HG03159 (cell line): ENCODE data around the gene MARF1.
A peak's percentile ranks its signal among the peaks of the same experiment; 100 is the strongest.
"Not testable (repeated sequence)": the region's sequence is repeated elsewhere in the genome, so short reads cannot be mapped to it uniquely, and the experiment has no call there.

ENCODE experiments used
- ATAC-seq: cut with Tn5 transposase; IDR thresholded peaks from one replicate; pipeline ENCODE4 v1.9.1; 2021; ENCODE audit warnings: mild to moderate bottlenecking, moderate library complexity; ENCODE audit not compliant: unreplicated experiment

The MARF1 gene, protein sequence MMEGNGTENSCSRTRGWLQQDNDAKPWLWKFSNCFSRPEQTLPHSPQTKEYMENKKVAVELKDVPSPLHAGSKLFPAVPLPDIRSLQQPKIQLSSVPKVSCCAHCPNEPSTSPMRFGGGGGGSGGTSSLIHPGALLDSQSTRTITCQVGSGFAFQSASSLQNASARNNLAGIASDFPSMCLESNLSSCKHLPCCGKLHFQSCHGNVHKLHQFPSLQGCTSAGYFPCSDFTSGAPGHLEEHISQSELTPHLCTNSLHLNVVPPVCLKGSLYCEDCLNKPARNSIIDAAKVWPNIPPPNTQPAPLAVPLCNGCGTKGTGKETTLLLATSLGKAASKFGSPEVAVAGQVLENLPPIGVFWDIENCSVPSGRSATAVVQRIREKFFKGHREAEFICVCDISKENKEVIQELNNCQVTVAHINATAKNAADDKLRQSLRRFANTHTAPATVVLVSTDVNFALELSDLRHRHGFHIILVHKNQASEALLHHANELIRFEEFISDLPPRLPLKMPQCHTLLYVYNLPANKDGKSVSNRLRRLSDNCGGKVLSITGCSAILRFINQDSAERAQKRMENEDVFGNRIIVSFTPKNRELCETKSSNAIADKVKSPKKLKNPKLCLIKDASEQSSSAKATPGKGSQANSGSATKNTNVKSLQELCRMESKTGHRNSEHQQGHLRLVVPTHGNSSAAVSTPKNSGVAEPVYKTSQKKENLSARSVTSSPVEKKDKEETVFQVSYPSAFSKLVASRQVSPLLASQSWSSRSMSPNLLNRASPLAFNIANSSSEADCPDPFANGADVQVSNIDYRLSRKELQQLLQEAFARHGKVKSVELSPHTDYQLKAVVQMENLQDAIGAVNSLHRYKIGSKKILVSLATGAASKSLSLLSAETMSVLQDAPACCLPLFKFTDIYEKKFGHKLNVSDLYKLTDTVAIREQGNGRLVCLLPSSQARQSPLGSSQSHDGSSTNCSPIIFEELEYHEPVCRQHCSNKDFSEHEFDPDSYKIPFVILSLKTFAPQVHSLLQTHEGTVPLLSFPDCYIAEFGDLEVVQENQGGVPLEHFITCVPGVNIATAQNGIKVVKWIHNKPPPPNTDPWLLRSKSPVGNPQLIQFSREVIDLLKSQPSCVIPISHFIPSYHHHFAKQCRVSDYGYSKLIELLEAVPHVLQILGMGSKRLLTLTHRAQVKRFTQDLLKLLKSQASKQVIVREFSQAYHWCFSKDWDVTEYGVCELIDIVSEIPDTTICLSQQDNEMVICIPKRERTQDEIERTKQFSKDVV (N-terminal part only)

DNA sequence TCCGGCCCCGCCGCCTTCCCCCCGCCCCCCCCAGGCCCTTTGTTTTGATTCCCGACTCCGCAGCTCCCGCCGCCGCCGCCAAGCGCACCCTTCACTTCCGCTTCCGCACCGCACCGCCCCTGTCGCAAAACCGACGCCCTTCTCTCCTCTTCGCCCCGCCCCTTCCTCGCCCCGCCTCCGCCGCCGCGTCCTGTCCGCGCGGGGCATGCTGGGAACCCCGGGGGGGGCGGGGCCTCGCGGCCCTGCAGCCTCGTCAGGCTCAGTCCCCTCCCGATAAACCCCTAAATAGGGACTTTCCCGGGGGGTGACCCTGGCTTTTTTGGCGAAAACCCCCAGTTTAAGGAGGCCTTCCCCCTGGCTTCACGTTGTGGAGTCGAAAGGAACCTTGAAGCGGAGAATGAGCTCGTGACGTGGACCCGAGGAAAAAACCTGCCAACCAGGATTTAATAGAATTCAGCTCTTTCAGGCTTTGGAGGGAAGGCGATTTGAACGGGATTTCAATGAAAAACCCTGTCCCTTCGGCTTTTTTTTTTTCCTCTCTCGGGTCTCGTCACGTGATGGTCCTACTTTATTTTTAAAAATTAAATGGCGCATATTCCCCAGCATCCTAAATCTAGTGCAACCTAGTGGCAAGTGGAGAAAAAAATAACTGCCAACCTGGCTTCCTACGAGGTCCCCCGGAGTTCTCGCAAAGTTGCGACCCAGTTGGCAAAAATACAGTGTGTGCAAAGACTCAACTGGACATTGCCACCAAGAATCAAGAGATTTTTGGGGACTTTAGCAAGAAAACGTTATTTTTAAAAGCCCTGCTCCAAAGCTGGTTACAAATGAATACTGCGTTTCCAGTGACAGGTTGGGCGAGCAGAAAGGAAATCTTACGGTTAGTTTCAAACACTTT, at the start of gene MARF1:
Gene MARF1 (minus strand): TSS at position 107 of the 898 bp plus-strand sequence. CDS start 3,921 bp downstream, outside the sequence.
- ATAC-seq: peak; percentile 41

DNA sequence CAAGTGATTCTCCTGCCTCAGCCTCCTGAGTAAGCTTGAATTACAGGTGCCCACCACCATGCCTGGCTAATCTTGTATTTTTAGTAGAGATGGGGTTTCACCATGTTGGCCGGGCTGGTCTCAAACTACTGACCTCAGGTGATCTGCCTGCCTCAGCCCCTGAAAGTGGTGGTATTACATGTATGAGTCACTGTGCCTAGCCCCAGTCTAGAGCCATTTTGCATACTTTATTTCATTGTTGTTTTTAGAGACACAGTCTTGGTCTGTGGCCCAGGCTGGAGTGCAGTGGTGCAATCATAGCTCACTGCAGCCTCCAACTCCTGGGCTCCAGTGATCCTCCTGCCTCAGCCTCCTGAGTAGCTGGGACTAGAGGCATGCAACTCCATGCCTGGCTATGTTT, 49.6 kb upstream of the MARF1 start:
- not testable (repeated sequence) for ATAC-seq

DNA sequence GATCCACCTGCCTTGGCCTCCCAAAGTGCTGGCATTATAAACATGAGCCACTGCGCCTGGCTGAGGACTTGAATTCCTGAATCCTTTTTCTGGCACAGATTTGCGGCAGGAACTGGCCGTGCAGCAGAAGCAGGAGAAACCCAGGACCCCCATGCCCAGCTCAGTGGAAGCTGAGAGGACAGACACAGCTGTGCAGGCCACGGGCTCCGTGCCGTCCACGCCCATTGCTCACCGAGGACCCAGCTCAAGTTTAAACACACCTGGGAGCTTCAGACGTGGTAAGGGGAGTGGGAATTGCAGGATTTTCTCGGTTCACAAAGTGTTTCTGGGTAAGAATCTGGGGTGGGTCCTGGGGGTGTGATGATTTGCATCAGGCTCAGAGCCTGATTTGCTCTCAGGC, 48.1 kb upstream of the MARF1 start:
- ATAC-seq: no peak

DNA sequence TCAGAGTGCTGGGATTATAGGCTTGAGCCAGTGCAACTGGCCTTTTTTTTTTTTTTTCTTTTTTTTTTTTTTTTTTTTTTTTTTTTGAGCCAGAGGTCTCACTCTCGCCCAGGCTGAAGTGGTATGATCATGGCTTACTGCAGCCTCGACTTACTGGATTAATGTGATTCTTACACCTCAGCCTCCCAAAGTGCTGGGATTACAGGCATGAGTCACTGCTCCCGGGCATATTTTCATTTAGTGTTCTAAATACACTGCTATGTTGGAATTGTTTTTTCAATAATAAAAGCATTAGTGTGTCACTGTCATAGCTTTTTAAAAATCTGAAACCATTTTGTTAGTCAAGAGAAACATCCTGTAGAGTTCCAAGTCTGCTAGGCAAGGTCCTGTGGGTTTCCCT, 47.3 kb upstream of the MARF1 start:
- ATAC-seq: no peak

DNA sequence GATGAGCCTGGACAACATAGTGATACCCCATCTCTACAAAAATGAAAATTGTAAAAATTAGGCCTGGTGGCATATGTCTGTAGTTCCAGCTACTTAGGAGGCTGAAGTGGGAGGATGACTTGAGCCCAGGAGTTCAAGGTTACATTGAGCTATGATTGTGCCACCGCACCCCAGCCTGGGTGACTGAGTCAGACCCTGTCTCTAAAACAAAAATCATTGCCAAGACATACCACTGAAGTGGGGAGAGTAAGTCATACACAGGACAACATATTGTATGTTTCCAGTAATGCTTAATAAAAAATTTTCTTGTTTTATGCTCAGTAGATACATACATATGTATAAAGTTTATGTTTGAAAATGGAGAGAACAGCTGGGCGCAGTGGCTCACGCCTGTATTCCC, 46.3 kb upstream of the MARF1 start:
- no peak for ATAC-seq

DNA sequence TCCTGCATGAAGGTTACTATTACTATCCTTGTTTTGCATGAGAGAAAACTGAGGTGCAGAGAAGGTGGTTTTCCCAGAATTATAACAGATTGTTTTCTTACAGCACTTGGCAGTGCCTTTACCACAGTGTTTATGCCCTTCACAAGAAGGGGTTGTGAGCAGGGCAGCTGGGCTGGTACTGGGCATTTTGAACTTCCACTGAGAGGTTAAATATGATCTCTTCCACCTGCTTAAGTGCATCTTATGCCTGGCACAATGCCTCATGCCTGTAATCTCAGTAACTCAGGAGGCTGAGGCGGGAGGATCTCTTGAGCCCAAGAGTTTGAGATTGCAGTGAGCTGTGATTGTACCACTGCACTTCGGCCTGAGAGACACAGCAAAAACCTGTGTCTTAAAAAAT, 43.3 kb upstream of the MARF1 start:
- ATAC-seq: no peak

DNA sequence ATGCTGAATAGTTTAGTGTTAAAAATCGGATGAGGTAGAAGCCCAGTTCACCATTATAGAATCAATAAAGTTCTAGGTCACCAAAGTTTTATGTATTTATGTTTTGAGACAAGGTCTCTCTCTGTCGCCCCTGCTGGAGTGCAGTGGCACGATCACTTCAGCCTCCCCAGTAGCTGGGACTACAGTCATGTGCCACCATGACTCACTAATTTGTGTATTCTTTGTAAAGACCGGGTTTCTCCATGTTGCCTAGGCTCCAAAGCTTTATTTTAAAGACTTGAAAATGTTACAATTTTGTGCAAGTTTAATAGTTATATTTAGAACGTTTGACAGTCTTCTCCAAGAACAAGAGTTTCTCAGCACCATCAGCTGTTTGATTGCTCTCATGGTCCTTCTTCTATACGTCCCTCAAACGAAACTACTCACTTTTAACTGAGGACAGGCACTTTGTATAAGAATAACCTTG, 39.2 kb upstream of the MARF1 start:
- no peak for ATAC-seq

DNA sequence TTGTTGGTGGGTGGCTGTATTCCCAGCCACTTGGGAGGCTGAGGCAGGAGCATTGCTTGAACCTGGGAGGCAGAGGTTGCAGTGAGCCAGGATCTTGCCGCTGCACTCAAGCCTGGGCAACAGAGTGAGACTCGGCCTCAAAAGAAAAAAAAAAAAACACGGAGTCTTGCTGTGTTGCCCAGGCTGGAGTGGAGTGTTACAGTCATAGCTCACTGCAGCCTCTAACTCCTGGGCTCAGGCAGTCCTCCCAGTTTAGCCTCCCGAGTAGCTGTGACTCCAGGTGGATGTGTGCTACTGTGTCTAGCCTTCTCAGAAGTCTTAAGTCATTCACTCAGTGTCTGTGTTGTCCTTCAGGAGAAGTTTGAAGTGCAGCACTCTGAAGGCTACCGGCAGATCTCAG, 34.5 kb upstream of the MARF1 start:
- no peak for ATAC-seq

DNA sequence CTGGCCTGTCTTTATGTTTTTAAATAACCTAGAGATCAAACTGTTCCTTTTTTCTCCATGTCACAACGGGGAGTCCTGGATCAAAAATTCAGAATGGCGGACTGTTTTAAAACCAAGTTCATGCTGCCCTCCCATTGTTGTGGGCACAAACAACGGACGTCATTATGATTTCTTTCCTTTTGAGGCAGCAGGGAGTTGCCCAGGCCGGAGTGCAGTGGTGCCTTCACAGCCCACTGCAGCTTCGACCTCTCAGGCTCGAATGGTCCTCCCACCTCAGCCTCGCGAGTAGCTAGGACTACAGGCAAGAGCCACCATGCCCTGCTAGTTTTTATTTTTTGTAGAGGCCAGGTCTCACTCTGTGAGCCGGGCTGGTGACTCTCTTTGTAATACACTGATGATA, 33.6 kb upstream of the MARF1 start:
- no peak for ATAC-seq

DNA sequence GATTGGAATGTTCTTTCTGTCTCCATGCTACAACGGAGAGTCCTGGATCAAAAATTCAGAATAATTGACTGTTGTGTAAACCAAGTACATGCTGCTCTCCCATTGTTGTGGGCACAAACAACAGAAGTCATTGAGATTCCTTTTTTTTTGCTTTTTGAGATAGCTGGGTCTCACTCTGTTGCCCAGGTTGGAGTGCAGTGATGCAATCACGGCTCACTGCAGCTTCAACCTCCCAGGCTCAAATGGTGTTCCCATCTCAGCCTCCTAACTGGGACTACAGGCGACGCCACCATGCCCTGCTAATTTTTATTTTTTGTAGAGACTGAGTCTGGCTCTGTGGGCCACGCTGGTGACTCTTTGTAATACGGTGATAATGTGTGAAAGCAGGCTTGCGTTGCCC, 31.6 kb upstream of the MARF1 start:
- ATAC-seq: no peak

DNA sequence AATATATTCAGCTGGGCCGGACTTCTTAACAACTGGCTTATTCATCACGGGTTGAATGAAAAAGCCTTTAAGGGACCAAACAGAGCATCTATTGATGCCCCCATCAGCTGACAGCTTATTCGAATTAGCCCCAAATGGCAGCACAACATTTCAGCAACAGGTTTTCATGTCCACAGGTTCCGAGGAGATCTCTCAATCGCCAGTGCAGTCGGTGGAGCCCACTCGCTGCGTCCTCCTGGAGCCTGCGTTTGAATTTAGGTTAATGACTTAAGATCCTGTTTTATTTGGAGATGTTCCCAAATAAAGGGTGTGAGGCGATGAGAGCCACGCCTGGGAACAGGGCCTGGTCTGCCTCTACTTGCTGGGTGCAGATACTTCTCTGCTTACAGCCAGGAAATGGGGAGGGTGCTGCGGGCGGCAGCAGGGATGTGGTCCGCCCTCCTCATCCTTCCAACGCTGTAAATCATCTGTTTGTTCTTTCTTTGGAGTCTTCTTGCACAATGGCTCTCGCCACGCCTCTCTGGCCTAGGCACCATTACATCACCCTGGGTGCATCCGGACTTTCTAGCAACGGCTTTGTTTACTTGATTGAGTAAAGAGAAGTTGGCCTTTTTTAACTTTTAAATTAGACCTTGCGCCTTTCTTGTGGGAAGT, 29.7 kb upstream of the MARF1 start:
- ATAC-seq: no peak

DNA sequence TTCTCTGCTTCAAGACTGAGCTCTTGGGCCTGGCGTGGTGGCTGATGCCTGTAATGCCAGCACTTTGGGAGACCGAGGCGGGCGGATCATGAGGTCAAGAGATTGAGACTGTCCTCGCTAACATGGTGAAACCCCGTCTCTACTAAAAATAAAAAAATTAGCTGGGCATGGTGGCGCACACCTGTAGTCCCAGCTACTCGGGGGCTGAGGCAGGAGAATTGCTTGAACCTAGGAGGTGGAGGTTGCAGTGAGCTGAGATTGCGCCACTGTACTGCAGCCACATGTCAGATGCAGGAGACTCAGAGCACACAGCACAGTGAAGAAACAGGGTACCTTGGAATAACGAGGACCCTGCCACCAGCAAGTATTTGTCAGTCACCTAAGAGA, 29.2 kb upstream of the MARF1 start:
- not testable (repeated sequence) for ATAC-seq

DNA sequence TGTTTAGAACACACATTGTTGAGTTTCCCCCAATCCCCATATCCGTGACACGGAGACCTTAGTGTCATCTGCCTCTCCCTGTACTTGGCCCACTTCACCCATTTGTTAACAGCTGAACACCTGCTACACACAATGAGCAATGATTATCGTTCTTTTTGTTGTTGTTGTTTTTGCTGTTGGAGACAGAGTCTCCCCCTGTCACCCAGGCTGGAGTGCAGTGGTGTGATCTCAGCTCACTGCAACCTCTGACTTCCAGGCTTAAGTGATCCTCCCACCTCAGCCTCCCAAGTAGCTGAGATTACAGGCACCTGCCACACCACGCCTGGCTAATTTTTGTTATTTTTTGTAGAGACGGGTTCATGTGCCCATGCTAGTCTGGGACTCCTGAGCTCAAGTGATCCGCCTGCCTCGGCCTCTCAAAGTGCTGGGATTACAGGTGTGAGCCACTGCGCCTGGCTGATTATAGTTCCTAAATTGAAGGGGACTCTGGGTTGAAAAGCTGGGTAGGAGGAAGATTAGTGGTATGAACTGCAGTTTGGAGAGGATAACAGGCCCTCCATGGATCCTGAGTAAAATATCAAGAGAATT, 28.7 kb upstream of the MARF1 start:
- no peak for ATAC-seq

DNA sequence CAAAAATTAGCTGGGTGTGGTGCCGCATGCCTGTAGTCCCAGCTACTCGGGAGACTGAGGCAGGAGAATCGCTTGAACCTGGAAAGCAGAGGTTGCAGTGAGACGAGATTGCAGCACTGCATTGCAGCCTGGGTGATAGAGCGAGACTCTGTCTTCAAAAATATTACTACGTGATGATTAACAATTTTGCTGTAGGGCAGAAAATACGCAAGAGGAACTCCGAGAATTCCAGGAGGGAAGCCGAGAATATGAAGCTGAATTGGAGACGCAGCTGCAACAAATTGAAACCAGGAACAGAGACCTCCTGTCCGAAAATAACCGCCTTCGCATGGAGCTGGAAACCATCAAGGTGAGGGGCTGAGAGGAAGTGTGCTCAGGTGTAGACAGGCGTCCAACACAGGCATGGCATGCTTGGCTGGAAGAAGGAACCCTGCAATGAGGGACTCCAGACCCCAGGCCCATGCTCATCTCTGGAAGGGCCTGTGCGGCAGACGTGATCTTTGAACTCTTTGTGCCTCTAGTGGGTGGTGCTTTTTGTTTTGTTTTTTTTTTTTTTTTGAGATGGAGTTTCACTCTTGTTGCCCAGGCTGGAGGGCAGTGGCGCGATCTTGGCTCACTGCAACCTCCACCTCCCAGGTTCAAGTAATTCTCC, 24.3 kb upstream of the MARF1 start:
- no peak for ATAC-seq

DNA sequence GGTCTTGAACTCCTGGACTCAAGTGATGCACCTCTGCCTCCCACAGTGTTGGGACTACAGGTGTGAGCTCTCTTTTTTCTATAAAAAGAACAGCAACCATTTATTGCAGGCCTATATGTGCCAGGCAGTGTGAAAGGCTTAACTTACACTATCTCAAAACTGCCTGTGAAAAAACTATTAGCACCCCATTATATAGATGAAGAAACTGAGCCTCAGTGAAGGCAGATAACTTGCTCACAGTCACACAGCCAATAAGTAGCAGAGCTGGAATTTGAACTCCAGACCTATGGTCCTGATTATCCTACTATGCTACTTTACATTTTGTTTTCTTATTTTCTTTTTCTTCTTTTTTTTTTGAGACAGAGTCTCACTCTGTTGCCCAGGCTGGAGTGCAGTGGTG, 22.2 kb upstream of the MARF1 start:
- no peak for ATAC-seq

DNA sequence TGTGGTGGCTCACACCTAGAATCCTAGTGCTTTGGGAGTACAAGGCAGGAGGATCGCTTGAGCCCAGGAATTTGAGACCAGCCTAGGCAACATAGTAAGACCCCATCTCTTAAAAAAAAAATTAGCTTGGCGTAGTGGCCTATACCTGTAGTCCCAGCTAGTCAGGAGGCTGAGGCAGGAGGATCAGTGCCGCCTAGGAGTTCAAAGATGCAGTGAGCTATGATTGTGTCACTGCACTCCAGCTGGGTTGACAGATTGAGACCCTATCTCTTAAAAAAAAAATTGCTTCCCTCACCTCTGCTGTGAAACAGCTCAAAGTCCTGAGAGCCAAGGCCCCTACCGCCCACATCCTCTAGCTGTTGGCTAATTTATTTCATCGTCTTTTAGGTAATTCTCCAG, 17.2 kb upstream of the MARF1 start:
- ATAC-seq: no peak

DNA sequence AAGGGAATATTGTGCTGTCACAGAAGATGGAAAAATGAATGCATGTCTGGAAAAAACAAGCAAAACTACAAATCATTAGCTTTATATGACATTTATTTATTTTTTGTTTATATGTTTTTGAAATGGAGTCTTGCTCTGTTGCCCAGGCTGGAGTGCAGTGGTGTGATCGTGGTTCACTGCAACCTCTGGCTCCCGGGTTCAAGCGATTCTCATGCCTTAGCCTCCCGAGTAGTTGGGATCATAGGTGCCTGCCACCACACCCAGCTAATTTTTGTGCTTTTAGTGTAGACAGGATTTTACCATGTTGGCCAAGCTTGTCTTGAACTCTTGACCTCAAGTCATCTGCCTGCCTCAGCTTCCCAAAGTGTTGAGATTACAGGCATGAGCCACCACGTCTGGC, 15.6 kb upstream of the MARF1 start:
- ATAC-seq: no peak

DNA sequence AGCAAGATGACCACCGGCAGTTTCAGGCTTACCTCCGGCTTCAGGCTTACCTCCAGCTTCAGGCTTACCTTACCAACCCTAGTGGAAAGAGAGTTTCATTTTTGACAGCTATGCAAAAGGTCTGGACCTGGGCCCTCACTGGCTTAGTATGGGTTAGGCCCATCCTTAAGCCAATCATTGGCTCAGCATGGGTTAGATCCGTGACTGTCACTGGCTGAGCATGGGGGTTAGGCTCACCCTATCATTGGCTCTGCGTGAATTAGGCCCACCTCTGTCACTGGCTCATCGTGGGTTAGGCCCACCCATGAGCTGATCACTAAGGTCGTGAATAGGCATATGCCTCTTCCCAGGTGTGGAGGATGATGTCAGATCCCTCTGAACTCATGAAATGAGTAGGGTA, 15.2 kb upstream of the MARF1 start:
- no peak for ATAC-seq

DNA sequence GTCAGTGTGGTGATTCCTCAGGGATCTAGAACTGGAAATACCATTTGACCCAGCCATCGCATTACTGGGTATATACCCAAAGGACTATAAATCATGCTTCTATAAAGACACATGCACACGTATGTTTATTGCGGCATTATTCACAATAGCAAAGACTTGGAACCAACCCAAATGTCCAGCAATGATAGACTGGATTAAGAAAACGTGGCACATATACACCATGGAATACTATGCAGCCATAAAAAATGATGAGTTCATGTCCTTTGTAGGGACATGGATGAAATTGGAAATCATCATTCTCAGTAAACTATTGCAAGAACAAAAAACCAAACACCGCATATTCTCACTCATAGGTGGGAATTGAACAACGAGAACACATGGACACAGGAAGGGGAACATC, 12.6 kb upstream of the MARF1 start:
- ATAC-seq: not testable (repeated sequence)
